Body of pancreas (tissue), 4 donors: ENCODE measurements around the gene PCDHGC3.

Experiments used
- POLR2A ChIP-seq, 3 donors: fragments of 450-650 bp; IDR thresholded peaks; one replicate each; pipeline ENCODE4 v1.6.1; 2016; ENCODE audit warnings: antibody characterized with exemption in 3 of 3, mild to moderate bottlenecking in 2 of 3
- TF ChIP-seq, protein P1 (sequence below), 7 experiments: fragments of 450-650 bp in 4 of 7; fragments of 200-600 bp in 3 of 7; sonication (generic) in 3 of 7; IDR thresholded peaks; one replicate each; pipeline ENCODE4 v1.5.1; 2016 to 2019; ENCODE audit warnings: antibody characterized with exemption in 7 of 7

DNA sequence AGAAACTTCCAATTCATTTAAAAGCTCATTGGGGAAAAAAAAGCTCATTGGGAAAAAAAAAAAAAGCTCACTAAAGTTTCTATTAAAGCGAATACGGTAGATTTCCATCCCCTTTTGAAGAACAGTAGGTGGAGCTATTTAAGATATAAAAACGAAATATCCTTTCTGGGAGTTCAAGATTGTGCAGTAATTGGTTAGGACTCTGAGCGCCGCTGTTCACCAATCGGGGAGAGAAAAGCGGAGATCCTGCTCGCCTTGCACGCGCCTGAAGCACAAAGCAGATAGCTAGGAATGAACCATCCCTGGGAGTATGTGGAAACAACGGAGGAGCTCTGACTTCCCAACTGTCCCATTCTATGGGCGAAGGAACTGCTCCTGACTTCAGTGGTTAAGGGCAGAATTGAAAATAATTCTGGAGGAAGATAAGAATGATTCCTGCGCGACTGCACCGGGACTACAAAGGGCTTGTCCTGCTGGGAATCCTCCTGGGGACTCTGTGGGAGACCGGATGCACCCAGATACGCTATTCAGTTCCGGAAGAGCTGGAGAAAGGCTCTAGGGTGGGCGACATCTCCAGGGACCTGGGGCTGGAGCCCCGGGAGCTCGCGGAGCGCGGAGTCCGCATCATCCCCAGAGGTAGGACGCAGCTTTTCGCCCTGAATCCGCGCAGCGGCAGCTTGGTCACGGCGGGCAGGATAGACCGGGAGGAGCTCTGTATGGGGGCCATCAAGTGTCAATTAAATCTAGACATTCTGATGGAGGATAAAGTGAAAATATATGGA, 45.2 kb upstream of the PCDHGC3 start, which contains the start of gene PCDHGA12:
- TF ChIP-seq, protein P1, sequence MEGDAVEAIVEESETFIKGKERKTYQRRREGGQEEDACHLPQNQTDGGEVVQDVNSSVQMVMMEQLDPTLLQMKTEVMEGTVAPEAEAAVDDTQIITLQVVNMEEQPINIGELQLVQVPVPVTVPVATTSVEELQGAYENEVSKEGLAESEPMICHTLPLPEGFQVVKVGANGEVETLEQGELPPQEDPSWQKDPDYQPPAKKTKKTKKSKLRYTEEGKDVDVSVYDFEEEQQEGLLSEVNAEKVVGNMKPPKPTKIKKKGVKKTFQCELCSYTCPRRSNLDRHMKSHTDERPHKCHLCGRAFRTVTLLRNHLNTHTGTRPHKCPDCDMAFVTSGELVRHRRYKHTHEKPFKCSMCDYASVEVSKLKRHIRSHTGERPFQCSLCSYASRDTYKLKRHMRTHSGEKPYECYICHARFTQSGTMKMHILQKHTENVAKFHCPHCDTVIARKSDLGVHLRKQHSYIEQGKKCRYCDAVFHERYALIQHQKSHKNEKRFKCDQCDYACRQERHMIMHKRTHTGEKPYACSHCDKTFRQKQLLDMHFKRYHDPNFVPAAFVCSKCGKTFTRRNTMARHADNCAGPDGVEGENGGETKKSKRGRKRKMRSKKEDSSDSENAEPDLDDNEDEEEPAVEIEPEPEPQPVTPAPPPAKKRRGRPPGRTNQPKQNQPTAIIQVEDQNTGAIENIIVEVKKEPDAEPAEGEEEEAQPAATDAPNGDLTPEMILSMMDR (IDR thresholded peaks at IDR 0.05), result peak in 5 of 7 experiments; percentile 7 to 41 (median 25)
- no peak for TF ChIP-seq POLR2A (IDR thresholded peaks at IDR 0.05)
